ENCODE data around the gene MAD2L2. TPM values are rescaled to one million over a fixed set of nuclear protein-coding genes. Genes with fewer than 3 reads are reported as not detected.

The MAD2L2 gene
- total RNA-seq, 1 experiment from 2014 or later, result 49.5 TPM

DNA sequence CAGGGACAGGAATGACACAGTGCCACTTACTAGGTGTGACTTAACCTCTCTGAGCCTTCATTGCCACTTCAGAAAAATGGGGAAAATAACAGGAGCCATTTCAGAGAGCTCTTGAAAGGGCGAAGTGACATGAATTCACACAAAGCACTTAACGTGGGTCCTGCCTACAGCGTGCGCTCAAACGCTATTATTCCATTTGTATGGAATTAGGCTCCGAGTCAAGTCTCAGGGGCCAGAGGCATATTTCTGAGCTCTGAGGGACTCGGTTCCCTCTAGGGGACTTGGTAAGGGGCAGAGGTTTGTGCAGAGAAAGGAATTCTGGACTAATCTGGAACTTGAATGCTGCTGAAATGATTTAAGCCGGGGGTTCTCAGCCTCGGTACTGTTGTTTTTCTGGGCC lies 24.6 kb upstream of the MAD2L2 start:
- DNase-seq (ENCODE audit: extremely low read depth, low read depth), result no peak

DNA sequence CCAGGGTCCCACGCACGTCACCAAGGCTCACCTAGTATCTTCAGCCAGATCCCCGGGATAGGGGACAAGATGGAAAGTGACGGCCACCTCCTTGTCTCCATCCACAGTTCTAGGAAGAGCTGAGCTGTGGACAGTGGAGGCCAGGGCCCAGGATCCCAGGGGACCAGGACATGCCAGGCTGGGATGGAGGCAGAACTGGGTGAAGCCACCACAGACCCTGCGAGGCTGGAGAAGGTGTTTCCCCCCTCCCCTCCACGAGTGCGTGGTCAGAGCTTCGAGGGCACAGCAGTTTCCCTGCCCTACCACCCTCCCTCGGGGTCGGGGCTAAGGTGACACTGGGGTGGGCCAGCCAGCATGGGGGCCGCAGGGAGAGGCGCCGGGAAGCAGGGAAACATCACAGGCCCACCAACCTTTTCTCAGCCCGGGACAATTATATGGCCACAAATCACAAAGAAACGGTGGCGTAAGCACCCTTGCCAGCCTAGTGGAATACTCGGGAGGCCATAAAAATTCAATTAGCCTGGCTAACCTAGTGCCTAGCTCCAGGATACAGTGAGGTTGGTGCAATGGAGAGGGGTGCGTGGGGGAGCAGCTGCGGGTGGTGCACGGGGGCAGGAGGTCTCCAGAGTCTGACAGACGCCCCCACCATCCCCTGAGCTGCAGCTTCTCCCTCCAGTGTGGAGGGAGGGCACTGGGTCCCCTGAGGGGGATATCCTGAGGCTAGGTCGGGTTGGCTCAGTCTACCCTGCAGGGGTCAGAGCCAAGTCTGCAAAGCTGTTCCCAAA lies 23.9 kb upstream of the MAD2L2 start:
- no peak for DNase-seq (ENCODE audit: extremely low read depth, low read depth)

- DNase-seq (ENCODE audit: extremely low read depth, low read depth), result no peak
Measured at GRCh38 chr1:11704194-11704529, 23.2 kb upstream of the MAD2L2 start.

- DNase-seq (ENCODE audit: extremely low read depth, low read depth), result no peak
Measured at GRCh38 chr1:11703357-11704193, 22.6 kb upstream of the MAD2L2 start.

GRCh38 chr1:11701981-11702803 lies 21.2 kb upstream of the MAD2L2 start:
- DNase-seq (ENCODE audit: extremely low read depth, low read depth), result no peak

DNA sequence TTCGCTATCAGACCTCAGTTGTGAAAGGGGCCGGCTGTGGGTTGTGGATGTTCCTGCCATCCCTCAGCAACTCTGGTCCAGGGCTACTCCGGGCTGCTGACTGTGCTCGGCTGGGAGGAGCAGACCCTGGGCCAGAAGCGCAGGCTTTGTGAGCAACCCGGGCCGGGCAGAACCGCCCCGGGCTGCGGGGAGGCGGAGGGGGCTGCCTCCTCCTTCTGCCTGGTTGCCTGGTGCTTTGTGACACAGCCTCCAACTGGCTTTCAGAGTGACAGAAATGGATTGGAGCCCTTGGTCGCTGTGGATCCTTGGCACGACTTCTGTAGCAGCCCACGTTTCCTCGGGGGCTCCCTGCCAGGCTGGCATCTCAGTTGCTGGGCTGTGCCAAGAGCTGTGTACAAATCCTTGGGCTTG lies 20.6 kb upstream of the MAD2L2 start:
- DNase-seq (ENCODE audit: extremely low read depth, low read depth), result no peak

DNA sequence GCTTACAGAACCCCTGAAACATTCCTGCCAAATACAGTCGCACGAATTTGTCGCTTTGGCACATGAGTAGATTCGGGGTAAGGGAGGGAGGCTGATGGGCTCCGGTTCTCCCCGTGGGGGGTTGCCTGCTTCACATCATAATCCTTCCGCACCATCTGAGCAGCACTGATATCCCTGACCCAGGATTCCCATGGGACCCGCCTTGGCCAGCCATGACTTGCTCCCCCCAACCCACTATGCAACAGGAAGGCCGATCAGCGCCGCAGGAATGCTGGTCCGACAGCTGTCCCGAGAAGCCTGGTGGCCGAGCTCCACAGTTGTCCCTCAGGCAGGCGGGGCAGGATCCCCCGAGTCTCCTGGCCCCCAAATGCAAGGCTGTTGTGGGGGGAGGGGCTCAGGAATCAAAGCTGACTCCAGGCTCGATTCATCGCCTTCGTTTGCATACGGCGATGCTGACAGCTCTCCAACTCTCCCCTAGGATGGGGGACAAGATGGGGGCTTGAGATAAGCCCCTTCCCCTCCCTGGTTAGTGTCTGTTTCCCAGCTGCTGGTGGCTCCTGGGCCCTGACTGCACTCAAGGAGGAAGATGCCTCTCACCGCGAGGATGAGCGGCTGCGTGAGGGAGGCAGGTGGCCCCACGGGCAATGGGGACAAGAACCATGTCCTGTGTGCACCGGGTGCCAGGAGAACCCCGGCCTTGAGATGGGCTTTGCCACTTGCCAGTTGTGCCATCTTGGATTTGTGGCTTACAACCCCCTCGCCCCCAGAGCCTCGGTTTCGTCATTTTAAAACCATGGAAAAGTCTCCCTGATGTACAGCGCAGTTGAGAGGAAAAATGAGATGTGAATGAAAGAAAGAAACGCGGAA lies 19.9 kb upstream of the MAD2L2 start:
- no peak for DNase-seq (ENCODE audit: extremely low read depth, low read depth)

DNA sequence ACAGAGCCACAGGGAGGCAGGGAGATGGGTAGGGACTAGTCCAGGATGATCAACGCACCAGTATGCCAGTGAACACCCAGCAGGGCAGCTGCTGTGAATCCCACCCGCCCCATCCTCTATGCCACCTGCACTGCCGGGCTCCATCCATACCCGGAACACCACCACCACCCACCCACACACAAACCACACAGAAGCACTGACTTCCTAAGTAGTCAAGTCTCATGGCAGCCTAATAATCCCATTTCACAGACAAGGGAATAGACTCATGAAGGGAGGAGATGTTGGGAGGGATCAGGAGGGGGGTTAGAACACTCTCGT lies 16.9 kb upstream of the MAD2L2 start:
- no peak for DNase-seq (ENCODE audit: extremely low read depth, low read depth)

GRCh38 chr1:11697188-11697892 lies 16.4 kb upstream of the MAD2L2 start:
- no peak for DNase-seq (ENCODE audit: extremely low read depth, low read depth)

DNA sequence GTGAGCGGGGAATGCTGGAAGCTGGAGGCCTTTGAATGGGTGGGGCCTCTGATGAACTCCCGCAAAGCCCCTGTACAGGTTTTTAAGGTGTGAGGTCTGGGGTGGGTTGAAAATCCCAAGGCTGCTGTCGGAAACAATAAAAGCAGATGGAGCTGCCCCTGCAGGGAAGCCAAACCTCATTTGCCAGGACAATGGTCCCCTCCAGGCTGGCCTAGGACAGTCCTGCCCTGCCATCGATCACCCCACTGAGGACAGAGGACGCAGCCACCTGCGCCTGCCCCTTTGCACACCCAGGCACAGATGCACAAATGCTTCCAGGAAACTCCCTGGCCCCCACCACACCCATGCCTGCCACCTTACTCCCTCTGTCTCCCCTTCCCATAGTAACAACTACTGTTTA lies 14.9 kb upstream of the MAD2L2 start:
- DNase-seq (ENCODE audit: extremely low read depth, low read depth), result no peak

DNA sequence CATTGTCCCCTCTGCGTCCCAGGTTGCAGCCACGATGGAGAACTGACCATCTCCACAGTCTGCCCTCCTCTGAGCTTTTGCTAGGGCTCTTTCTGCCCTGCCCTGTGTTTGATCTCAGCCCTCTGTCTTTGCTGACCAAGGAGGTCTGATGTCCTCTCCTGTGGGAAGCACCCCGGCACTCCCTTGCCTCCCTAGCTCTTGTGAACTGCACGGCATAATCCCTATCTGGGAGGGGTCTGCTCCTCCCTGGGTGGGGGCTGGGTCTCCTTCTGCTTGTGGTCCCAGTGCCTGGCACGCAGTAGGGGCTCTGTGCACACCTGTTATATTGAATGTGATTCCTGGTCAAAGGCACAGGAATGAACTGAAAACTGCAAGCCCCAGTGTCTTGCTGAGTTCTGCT lies 13.0 kb upstream of the MAD2L2 start:
- no peak for DNase-seq (ENCODE audit: extremely low read depth, low read depth)

GRCh38 chr1:11693024-11693590 lies 12.2 kb upstream of the MAD2L2 start:
- no peak for DNase-seq (ENCODE audit: extremely low read depth, low read depth)

- no peak for DNase-seq (ENCODE audit: extremely low read depth, low read depth)
Measured at GRCh38 chr1:11691928-11692711, 11.2 kb upstream of the MAD2L2 start.

DNA sequence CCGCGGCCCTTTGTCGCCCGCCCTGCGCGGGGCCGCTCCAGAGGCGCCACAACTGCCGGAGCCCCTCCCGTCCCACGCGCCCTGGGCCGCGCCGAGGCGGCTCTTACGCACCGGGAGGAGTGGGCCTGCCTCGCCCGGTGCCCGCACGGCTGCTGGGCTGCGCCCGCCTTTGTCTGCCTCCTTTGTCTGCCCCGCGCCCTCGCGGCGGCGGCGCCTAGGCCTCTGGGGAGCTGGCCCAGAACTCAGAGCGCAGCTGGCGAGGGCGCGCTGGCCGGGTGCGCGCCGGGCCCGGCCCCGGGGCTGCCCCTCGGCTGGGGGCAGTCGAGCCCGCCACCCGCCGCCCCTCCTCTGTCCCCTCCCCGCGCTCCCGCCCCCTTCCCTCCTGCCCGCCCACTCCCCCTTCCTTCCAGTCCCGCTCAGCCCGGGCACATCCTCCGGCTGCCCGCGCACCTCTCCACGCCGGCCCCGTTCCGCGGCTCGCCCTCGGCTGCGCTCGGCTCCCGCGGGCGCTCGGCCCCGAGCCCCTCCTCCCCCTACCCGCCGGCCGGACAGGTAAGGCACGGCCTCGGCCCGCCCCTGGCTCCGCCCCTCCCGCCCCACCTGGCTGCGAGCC lies 10.5 kb upstream of the MAD2L2 start, which contains the start of gene DRAXIN:
DRAXIN (plus strand) TSS at position 409 of the 613 bp plus-strand sequence. CDS start 14,549 bp downstream, outside the sequence.
- no peak for DNase-seq (ENCODE audit: extremely low read depth, low read depth)

DNA sequence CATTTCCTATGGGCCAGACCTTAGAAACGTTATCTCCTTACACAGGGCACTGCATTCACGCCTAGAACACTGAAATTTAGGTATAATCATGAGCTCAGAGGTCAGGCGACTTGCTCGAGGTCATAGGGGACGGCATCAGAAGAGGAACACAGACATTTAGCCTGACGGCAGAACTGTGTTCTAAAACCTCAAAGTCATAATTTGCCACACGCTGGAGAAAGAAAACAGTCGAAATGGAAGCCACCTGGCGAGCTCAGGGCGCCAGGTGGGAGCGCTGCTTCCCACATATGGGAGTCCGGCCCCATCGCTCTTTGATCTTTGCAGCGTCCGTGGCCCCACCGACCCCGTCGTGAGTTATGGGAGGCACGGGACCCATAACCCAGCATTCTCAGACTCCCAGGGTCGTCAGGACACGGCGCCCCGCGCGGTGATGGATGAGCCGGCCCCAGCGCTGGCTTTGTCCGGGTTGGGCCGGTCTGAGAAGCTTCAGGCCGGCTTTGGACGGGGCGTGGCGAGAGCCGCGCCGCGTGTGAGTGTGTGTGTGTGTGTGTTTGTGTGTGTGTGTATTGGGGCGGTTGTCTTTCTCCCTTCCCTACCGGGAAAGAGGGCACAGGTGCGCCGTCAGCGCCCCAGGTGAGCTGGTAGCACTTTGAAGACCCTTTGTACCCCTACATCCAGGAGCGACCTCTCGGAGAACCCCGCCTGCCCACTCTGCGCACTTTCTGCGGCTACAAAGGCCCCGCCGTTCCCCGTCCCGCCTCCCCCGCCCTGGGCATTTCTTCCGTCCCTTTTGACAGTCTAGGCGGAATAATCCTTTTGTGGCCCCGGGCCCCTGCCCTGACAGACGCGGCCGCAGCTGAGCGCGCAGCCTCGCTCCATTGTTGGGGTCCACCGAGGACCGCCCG lies 9.7 kb upstream of the MAD2L2 start:
- DNase-seq (ENCODE audit: extremely low read depth, low read depth), result no peak

GRCh38 chr1:11688506-11688905 lies 7.6 kb upstream of the MAD2L2 start:
- no peak for DNase-seq (ENCODE audit: extremely low read depth, low read depth)

DNA sequence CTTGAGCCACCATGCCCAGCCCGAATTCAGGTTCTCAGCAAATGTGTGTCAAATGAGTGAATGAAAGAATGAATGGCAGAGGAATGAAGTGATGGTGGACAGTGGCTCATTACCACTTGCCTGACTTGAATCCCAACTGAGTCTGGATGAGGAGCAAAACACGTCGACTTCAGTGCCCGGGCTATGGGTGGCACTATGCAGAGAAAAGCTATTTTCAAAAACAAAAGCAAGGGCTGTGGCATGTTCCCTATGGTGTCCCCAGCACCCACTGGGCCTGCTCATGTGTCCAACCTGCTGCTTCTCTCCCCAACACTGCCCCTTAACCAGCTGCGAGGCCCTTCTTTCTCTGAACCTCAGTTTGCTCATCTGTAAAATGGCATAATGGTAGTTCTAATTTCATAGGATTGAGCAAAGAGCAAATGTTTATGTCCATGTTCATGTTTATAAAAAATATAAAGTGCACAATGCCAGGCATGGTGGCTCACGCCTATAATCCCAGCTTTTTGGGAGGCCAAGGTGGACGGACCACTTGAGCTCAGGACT lies 4.3 kb upstream of the MAD2L2 start:
- no peak for DNase-seq (ENCODE audit: extremely low read depth, low read depth)
